GM13977 (cell line): ENCODE measurements around the gene GBA3.

ENCODE experiments used
- DNase-seq: peaks from one replicate; pipeline ENCODE4 v3.0.0; 2012; ENCODE audit warnings: low spot score
- in situ Hi-C: fragments of 300-500 bp; cut with MboI; formaldehyde crosslinking; loops from one replicate; pipeline ENCODE4 v1.12.0; 2022; ENCODE audit warnings: low sequenced_read_pairs, low pct_unique_long_range_greater_than_20kb, mixed read lengths, inconsistent platforms; ENCODE audit not compliant: unreplicated experiment
- TF ChIP-seq, protein P1 (sequence below): IDR thresholded peaks from 2 replicates; pipeline ENCODE4 v1.5.1; 2012; ENCODE audit warnings: mild to moderate bottlenecking, control low read depth; ENCODE audit not compliant: insufficient read depth; ENCODE audit errors: extremely low read depth, missing control alignments

GBA3 gene

DNA sequence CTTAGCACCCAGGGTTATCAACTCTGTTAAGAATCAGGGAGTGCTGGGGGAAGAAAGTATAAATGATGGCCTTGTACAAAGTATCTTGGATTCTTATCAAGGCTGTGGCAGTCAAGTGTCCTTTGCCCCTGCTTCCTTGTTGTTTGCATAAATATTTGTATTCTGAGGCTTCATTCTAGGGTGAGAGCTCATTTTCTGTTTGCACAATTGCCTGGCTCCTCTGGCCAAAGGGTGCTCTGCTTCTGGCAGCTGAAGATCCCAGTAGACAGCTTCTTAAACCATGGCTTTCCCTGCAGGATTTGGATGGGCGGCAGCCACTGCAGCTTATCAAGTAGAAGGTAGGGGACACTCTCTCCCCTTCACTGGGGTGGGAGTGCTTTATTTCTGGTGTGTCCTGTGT is at the start of gene GBA3:
Gene GBA3, plus strand, starts transcription at position 202 of the 400 bp plus-strand sequence.
- TF ChIP-seq, protein P1, sequence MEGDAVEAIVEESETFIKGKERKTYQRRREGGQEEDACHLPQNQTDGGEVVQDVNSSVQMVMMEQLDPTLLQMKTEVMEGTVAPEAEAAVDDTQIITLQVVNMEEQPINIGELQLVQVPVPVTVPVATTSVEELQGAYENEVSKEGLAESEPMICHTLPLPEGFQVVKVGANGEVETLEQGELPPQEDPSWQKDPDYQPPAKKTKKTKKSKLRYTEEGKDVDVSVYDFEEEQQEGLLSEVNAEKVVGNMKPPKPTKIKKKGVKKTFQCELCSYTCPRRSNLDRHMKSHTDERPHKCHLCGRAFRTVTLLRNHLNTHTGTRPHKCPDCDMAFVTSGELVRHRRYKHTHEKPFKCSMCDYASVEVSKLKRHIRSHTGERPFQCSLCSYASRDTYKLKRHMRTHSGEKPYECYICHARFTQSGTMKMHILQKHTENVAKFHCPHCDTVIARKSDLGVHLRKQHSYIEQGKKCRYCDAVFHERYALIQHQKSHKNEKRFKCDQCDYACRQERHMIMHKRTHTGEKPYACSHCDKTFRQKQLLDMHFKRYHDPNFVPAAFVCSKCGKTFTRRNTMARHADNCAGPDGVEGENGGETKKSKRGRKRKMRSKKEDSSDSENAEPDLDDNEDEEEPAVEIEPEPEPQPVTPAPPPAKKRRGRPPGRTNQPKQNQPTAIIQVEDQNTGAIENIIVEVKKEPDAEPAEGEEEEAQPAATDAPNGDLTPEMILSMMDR: no peak
- DNase-seq: no peak
- in situ Hi-C loops: loop anchor here (10.0 to 25.0 kb wide), 2 partner anchors 268 to 905 kb away; no protein-coding TSS in a partner anchor

GRCh38 chr4:22643952-22644351 is 48.8 kb upstream of the GBA3 start:
- DNase-seq: no peak
- in situ Hi-C loops: no loop called here
- TF ChIP-seq, protein P1: no peak

- TF ChIP-seq, protein P1: no peak
- DNase-seq: no peak
- in situ Hi-C loops: no loop called here
Measured at GRCh38 chr4:22645481-22646182, 47.1 kb upstream of the GBA3 start.

DNA sequence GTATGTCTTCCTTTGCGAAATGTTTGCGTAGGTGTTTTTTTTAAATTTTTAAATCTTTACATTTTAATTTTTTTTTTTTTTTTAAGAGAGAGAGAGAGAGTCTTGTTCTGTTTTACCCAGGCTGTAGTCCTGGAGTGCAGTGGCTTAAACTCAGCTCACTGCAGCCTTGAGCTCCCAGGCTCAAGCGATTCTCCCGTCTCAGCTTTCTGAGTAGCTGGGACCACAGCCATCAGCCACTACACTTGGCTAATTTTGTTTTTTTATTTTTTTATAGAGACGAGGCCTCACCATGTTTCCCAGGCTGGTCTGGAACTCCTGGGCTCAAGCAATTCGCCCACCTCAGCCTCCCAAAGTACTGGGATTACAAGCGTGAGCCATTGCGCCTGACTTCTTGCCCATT is 43.7 kb upstream of the GBA3 start:
- DNase-seq: no peak
- TF ChIP-seq, protein P1: no peak
- in situ Hi-C loops: no loop called here

GRCh38 chr4:22650771-22651170 is 42.0 kb upstream of the GBA3 start:
- TF ChIP-seq, protein P1: no peak
- in situ Hi-C loops: no loop called here
- DNase-seq: no peak

DNA sequence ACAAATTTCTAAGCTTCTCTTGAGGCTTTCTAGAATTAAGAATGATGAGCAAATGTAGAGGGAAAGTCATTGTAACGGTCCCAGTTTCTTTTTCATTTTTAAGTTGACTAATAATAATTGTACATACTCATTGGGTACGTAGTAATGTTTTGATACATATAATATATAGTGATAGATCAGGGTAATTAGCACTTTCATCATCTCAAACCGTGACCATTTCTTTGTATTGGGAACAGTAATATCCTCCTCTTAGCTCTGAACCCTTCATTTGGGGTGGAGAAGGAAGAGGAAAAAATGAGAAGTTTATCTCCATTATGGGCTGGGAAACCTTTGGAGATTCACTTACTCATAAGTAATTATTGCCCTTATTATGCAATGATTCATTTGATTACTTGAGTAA is 39.0 kb upstream of the GBA3 start:
- no peak for DNase-seq
- in situ Hi-C loops: no loop called here
- TF ChIP-seq, protein P1: no peak

GRCh38 chr4:22661443-22661842 is 31.3 kb upstream of the GBA3 start:
- no peak for DNase-seq
- in situ Hi-C loops: no loop called here
- TF ChIP-seq, protein P1: no peak
